ENCODE results near the gene FXR2. TPM values are rescaled to one million over a fixed set of nuclear protein-coding genes. Genes with fewer than 3 reads are reported as not detected.

The FXR2 gene
- polyA plus RNA-seq, 1 donor = 28.2 TPM

GRCh38 chr17:7589204-7589868, 25.4 kb downstream of the FXR2 start:
- Histone ChIP-seq H3K27ac (ENCODE audit: low read length) (no peak overlapping the region), H3K4me1 (ENCODE audit: control insufficient read depth, insufficient read depth, low read length) (peaks cover 17% of the 10 kb centered on the region)

DNA sequence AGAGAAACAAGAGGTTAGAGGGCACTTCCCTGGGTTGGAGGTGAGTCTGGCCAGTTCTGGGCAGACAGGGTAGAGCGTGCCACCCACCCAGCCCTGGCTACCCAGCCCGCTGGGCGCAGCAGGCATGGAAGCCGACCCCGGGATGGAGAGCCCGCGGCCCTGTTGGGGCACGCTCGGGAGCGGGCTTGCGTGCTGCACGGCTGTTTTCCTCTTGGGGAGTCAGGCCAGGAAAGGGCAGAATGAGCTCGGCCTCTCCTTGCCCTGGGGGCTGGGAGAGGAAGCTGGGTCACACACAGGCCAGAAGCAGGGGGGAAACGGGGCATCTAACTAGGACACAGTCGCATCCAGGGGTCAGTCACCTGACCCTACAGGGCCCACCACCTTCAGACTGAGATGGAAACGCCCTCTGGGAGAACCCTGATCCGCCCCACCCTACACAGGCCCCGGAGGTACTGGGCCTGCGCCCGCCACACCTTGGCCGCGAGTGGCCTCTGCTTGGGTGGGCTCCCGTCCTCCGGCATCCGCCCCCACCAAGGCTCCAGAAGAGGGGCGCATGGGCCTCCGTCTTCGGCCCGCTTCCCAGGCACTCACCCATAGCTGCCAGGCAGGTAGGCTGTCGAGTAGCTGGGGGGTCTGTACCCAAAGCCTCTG, 26.0 kb downstream of the FXR2 start:
- Histone ChIP-seq H3K9me3 (ENCODE audit: control insufficient read depth, low read depth, low read length) (no peaks in the 10 kb centered on the region), H3K4me1 (ENCODE audit: control insufficient read depth, insufficient read depth, low read length) (peaks cover 17% of the 10 kb centered on the region), H3K36me3 (ENCODE audit: control insufficient read depth, insufficient read depth, low read length) (peaks cover 60% of the 10 kb centered on the region), H3K27me3 (ENCODE audit: control insufficient read depth, insufficient read depth, low read length) (no peaks in the 10 kb centered on the region), H3K27ac (ENCODE audit: low read length) (no peak overlapping the region), H3K4me3 (ENCODE audit: low read length) (peak overlapping the region; percentile 36)
- no CpG with 5 or more reads among the region's 30 CpGs for WGBS (ENCODE audit: insufficient coverage, low lambda C conversion rate)
- DNase-seq = no peak

More at GRCh38 chr17:7589204-7589868, 25.4 kb downstream of the FXR2 start:
- DNase-seq = peak; percentile 76 to 83
- Histone ChIP-seq H3K9me3 (ENCODE audit: control insufficient read depth, low read depth, low read length) (no peaks in the 10 kb centered on the region), H3K27me3 (ENCODE audit: control insufficient read depth, insufficient read depth, low read length) (no peaks in the 10 kb centered on the region), H3K36me3 (ENCODE audit: control insufficient read depth, insufficient read depth, low read length) (peaks cover 66% of the 10 kb centered on the region), H3K4me3 (ENCODE audit: low read length) (peak overlapping the region; percentile 36)
- WGBS (ENCODE audit: insufficient coverage, low lambda C conversion rate) = no CpG with 5 or more reads among the region's 56 CpGs

GRCh38 chr17:7587420-7588151, 27.1 kb downstream of the FXR2 start:
- Histone ChIP-seq H3K36me3 (ENCODE audit: control insufficient read depth, insufficient read depth, low read length) (peaks cover 50% of the 10 kb centered on the region), H3K4me1 (ENCODE audit: control insufficient read depth, insufficient read depth, low read length) (peaks cover 26% of the 10 kb centered on the region), H3K27ac (ENCODE audit: low read length) (no peak overlapping the region), H3K9me3 (ENCODE audit: control insufficient read depth, low read depth, low read length) (peaks cover 7% of the 10 kb centered on the region), H3K27me3 (ENCODE audit: control insufficient read depth, insufficient read depth, low read length) (no peaks in the 10 kb centered on the region), H3K4me3 (ENCODE audit: low read length) (no peak overlapping the region)
- no CpG with 5 or more reads among the region's 12 CpGs for WGBS (ENCODE audit: insufficient coverage, low lambda C conversion rate)
- no peak for DNase-seq

DNA sequence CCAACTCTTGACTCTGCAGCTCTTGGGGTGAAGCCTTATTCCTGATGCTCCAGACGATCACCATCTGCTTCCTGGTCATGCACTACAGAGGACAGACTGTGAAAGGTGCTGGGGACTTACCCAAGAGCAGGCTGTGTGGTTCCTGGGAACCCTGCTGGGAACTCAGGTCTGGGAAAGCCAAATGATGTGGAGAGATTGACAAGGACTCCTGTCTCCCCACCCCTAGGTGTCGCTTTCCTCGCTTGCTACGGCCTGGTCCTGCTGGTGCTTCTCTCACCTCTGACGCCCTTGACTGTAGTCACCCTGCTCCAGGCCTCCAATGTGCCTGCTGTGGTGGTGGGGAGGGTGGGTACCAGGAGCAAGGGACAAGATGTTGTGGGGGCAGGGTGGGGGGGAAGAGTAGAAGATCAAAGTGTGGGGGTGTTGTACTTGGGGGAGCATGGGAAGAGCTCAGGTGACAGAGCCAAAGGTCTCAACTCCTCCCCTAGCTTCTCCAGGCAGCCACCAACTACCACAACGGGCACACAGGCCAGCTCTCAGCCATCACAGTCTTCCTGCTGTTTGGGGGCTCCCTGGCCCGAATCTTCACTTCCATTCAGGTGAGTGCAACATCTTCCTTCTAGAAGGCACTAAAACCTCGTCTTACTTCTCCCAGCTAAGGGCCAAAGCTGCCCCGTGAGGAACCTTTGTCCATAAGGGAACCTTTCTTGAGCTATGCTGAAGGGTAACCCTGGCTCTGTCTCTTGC, 27.9 kb downstream of the FXR2 start:
- 100% methylated on average over 1 of the region's 9 CpGs for WGBS (ENCODE audit: insufficient coverage, low lambda C conversion rate)
- peak in 1 of 2 donors; percentile 57 for DNase-seq
- H3K9me3 ChIP-seq (ENCODE audit: control insufficient read depth, low read depth, low read length) = peaks cover 8% of the 10 kb centered on the region
- no peak overlapping the region for H3K4me3 ChIP-seq (ENCODE audit: low read length)
- H3K4me1 ChIP-seq (ENCODE audit: control insufficient read depth, insufficient read depth, low read length) = peaks cover 34% of the 10 kb centered on the region
- H3K27me3 ChIP-seq (ENCODE audit: control insufficient read depth, insufficient read depth, low read length) = no peaks in the 10 kb centered on the region
- H3K27ac ChIP-seq (ENCODE audit: low read length) = no peak overlapping the region
- peaks cover 48% of the 10 kb centered on the region for H3K36me3 ChIP-seq (ENCODE audit: control insufficient read depth, insufficient read depth, low read length)

DNA sequence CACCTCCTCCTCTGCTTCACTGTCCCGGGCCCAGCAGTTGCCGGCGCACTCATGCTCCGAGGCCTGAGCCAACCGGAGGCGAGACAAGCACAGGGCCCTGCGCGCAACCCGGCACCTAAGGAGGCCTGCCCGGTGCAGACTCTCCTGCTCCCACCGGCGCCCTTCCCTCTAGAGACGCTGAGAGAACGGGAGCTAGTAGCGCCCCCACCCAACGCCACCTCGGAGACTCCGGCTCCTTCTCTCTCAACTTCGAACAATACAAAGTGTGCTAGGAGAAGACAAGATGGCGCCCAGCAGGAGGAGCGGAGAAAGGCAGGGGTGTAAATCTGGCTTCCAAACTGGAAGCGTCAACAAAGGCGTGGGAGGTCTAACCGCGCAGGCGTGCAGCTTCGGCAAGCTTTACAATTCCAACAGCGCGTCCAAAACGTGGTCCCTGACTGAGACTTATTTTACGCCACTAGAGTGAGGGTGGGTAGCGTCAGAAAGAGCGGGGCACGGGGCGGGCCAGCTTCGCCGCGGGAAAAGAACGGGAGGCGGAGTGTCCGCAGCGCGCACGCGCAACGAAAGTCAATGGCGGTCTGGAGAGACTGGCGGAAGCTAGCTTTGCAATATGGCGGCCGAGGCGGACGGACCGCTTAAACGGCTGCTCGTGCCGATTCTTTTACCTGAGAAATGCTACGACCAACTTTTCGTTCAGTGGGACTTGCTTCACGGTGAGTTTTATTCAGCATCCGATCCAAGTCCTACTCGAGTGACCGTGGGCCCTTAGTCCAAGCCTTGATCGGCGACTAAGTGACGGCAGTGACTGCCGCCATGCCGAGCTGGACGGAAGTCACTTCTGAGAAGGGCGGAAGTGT, 31.2 kb downstream of the FXR2 start, which contains the start of gene MPDU1:
TSS of gene MPDU1 (plus strand) at position 600 of the 857 bp plus-strand sequence. CDS start at position 611, 11 bp downstream.
- DNase-seq = peak; percentile 97 to 98
- WGBS (ENCODE audit: insufficient coverage, low lambda C conversion rate) = no CpG with 5 or more reads among the region's 69 CpGs
- Histone ChIP-seq H3K36me3 (ENCODE audit: control insufficient read depth, insufficient read depth, low read length) (peaks cover 42% of the 10 kb centered on the region), H3K9me3 (ENCODE audit: control insufficient read depth, low read depth, low read length) (peaks cover 8% of the 10 kb centered on the region), H3K4me3 (ENCODE audit: low read length) (peak within 1 kb of the TSS; percentile 67), H3K27ac (ENCODE audit: low read length) (peak within 1 kb of the TSS; percentile 94), H3K27me3 (ENCODE audit: control insufficient read depth, insufficient read depth, low read length) (no peaks in the 10 kb centered on the region), H3K4me1 (ENCODE audit: control insufficient read depth, insufficient read depth, low read length) (peaks cover 49% of the 10 kb centered on the region)

GRCh38 chr17:7582396-7583252, 32.1 kb downstream of the FXR2 start:
- no CpG with 5 or more reads among the region's 36 CpGs for WGBS (ENCODE audit: insufficient coverage, low lambda C conversion rate)
- Histone ChIP-seq H3K4me1 (ENCODE audit: control insufficient read depth, insufficient read depth, low read length) (peaks cover 56% of the 10 kb centered on the region), H3K27ac (ENCODE audit: low read length) (peak overlapping the region; percentile 94), H3K4me3 (ENCODE audit: low read length) (peak overlapping the region; percentile 67), H3K36me3 (ENCODE audit: control insufficient read depth, insufficient read depth, low read length) (peaks cover 43% of the 10 kb centered on the region), H3K27me3 (ENCODE audit: control insufficient read depth, insufficient read depth, low read length) (no peaks in the 10 kb centered on the region), H3K9me3 (ENCODE audit: control insufficient read depth, low read depth, low read length) (peaks cover 8% of the 10 kb centered on the region)
- no peak for DNase-seq

- peak overlapping the region; percentile 49 for H3K4me3 ChIP-seq (ENCODE audit: low read length)
- peaks cover 8% of the 10 kb centered on the region for H3K9me3 ChIP-seq (ENCODE audit: control insufficient read depth, low read depth, low read length)
- WGBS (ENCODE audit: insufficient coverage, low lambda C conversion rate) = 92% methylated on average over 2 of the region's 23 CpGs
- peaks cover 51% of the 10 kb centered on the region for H3K36me3 ChIP-seq (ENCODE audit: control insufficient read depth, insufficient read depth, low read length)
- no peak for DNase-seq
- peaks cover 70% of the 10 kb centered on the region for H3K4me1 ChIP-seq (ENCODE audit: control insufficient read depth, insufficient read depth, low read length)
- H3K27me3 ChIP-seq (ENCODE audit: control insufficient read depth, insufficient read depth, low read length) = no peaks in the 10 kb centered on the region
- H3K27ac ChIP-seq (ENCODE audit: low read length) = peak overlapping the region; percentile 93
Measured at GRCh38 chr17:7580604-7581575, 33.8 kb downstream of the FXR2 start.

DNA sequence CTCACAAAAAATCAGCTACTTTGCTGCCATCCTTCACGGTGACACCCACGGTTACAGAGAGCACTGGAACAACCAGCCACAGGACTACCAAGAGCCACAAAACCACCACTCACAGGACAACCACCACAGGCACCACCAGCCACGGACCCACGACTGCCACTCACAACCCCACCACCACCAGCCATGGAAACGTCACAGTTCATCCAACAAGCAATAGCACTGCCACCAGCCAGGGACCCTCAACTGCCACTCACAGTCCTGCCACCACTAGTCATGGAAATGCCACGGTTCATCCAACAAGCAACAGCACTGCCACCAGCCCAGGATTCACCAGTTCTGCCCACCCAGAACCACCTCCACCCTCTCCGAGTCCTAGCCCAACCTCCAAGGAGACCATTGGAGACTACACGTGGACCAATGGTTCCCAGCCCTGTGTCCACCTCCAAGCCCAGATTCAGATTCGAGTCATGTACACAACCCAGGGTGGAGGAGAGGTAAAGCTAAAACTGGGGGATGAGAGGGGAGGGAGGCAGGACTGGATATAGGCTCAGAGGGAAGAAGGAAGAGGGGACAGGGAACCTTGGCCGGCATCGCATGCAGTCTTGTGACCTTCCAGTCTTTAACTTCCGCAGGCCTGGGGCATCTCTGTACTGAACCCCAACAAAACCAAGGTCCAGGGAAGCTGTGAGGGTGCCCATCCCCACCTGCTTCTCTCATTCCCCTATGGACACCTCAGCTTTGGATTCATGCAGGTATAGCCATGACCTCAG, 34.7 kb downstream of the FXR2 start:
- H3K27ac ChIP-seq (ENCODE audit: low read length) = peak overlapping the region; percentile 93
- no CpG with 5 or more reads among the region's 12 CpGs for WGBS (ENCODE audit: insufficient coverage, low lambda C conversion rate)
- peaks cover 56% of the 10 kb centered on the region for H3K36me3 ChIP-seq (ENCODE audit: control insufficient read depth, insufficient read depth, low read length)
- H3K9me3 ChIP-seq (ENCODE audit: control insufficient read depth, low read depth, low read length) = peaks cover 8% of the 10 kb centered on the region
- DNase-seq = peak in 1 of 2 donors; percentile 48
- no peaks in the 10 kb centered on the region for H3K27me3 ChIP-seq (ENCODE audit: control insufficient read depth, insufficient read depth, low read length)
- peaks cover 75% of the 10 kb centered on the region for H3K4me1 ChIP-seq (ENCODE audit: control insufficient read depth, insufficient read depth, low read length)
- H3K4me3 ChIP-seq (ENCODE audit: low read length) = peak overlapping the region; percentile 49
